GM21390 (cell line): ENCODE data around the gene GTF2H1.
"Not testable (repeated sequence)": the region's sequence is repeated elsewhere in the genome, so short reads cannot be mapped to it uniquely, and the experiment has no call there.

ENCODE experiments used
- ATAC-seq: cut with Tn5 transposase; IDR thresholded peaks from one replicate; pipeline ENCODE4 v1.9.1; 2021; ENCODE audit not compliant: unreplicated experiment

Gene GTF2H1

DNA sequence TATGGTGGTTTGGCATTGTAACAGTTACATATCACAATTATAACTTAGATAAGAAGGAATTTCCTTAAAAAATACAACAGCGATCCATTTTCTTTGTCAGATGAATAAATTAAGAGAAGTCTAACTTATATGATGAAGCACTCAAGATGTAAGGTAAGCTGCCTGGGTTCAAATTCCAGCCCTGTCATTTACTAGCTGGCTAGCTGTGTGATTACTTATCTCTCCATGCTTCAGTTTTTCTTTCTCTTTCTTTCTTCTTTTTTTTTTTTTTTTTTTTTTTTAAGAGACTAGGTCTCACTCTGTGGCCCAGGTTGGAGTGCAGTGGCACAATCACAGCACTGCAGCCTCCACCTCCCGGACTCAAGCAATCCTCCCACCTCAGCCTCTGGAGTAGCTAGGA is 49.8 kb downstream of the GTF2H1 start:
- ATAC-seq: no peak

DNA sequence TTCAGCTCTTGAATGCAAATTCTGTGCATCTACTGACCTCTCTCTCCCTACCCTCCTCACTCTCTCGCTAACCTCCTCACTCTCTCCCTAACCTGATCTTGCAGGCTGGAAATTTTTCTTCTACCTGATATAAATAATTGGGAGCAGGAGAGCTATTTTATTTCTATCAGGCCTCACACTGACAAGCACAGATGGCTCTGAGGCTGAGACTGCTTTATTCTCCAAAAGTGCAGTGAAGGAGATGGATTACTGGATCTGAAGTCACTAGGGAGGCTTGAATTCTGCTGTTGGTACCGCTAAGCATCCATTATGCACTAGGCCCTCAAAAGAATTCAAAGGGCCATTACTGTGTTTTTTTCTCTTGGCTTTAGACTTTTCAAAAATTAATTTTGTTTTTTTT is 52.6 kb downstream of the GTF2H1 start:
- ATAC-seq: no peak

DNA sequence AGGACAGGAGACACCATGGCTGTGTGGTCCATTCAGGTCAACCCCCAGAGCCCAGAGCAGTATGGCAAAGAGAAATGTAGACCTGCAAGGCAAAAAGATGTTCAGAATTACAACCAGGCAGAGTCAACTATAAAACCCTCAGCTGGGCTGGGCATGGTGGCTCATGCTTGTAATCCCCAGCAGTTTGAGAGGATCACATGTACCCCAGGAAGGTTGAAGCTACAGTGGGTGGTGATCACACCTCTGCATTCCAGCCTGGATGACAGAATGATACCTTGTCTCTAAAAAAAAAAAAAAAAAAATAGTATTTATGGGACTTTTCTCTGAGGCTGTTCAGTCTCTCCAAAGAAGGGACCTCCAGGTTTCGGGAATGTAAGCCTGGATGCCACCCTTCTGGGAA is 53.6 kb downstream of the GTF2H1 start:
- no peak for ATAC-seq

DNA sequence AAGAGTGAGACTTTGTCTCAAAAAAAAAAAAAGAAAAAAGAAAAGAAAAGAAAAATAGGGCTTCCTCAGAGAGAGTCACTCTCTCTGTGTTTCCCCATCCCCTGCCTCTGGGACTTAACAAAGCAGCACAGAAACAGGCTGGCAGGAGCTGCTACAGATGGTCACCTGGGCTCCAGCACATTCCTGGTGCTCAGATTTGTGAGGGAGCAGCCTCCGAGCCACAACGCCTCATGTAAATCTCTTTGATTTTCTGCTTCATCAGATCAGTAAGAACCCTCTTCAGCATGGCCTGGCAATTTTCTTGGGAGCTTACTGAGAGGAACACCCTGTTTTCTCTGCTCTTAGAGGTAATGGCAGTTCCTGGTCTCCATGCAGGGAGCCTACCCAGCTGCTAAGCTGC is 56.8 kb downstream of the GTF2H1 start:
- ATAC-seq: no peak

DNA sequence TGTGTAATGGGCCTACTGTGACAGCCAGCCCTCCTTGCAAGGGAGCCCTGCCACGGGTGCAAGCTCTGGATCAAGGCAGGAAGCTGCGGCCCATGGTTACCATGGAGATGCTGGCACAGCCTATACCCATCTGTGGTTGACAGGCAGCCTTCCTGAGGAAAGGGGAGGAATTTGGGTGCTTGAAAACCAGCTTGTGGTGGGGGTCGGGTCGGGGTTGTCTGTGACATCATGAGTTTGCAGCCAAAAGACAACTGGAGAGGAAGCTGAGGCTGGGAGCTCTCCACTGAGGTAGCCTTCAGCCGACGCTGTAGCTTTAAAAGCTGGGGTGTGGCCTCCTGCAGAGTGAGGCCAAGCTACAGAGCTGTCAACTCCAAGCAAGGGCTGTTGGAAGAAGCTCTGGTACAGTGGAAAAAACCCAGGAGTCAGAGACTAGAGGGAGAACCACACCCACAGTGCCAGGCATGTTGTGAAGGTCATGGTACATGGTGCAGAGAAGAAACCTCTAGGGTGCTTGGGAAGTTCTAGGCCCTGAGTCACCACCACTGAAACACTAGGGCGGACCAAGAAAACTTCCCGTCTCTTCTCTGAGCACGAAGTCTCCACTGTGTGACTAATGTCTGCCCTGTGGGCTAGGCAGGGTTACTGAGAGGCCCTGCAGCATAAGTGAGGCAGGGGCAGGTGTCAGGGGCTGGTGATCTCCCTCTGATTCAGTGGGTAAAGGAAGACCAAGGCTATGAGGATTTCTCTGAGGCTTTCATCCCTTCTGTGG is 61.2 kb downstream of the GTF2H1 start:
- ATAC-seq: peak; percentile 85

DNA sequence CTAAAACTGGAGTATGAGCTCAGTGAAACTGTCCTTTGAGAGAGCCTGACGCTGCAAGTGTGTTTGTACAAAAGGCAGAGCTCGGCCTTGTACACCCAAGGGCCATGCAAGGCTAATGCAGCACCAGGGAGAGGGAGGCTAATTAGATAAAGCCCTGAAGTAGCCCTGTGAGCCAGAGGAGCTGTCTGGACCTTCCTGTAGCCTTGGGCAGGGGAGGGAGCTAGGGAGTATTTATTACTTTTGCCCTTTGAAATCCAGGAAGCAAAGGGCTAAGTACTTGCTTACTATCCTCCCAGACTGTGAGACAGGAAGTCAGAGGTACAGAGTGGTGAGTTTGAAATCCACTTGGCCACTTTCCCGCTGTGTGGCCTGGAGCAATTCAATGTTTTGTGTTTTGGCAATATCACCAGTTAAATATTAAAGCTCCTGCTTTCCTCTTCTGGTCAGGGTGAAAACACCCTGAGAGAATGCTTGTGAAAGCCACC is 61.8 kb downstream of the GTF2H1 start:
- peak; percentile 68 for ATAC-seq

DNA sequence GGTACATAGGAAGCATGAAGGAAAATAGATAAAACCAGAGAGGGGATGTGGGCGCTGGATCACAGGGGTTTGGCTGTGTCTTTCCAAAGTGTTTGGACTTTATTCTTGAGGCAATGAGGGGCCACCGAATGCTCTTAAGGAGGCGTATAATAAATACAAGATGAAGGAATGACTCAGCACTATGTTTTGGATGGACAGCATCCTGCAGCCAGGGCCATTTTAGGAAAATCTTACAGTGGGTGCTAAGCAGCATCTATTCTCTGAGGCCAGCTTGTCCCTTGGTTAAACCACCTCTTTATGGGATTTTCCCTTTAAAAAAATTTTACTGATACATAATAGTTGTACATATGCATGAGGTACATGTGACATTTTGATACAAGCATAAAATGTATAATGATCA is 67.7 kb downstream of the GTF2H1 start:
- no peak for ATAC-seq

DNA sequence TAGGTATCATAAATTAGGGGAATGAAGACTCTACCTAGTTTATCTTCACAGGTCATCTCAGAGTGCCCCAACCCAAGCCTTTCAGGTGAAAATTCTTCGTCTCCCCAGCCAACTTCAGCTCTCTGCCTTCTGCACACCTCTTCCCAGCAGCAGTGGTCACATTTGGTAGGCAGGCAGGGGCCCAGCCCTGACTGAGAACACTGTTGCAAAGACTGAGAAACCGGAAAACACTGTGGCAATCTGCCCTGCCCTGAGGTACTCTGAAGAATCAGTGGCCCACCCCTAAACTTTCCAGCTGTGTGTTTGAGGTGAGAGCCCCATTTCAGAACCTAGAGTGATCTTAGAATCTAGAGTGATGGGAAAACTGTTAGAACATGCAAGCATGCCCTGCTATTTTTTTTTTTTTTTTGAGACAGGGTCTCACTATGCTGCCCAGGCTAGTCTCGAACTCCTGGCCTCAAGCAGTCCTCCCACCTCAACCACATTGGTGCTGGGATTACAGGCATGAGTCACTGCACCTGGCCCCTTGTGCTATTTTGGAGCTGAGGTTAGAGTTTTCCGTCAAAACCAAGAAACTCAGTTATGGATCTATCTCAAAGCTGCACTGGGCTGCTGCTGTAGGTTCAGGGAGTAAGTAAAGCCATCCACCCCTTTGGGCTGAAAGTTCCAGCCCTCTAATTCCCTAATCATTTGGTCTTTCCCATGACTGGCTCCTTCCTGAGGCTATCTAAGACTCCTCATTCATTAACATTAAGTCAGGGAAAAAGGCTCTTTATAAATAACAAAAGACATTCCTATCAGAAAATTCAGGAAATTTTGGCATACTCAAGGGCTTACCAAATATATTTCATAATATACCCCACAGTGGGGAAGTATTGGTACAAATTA is 70.3 kb downstream of the GTF2H1 start:
- ATAC-seq: no peak

DNA sequence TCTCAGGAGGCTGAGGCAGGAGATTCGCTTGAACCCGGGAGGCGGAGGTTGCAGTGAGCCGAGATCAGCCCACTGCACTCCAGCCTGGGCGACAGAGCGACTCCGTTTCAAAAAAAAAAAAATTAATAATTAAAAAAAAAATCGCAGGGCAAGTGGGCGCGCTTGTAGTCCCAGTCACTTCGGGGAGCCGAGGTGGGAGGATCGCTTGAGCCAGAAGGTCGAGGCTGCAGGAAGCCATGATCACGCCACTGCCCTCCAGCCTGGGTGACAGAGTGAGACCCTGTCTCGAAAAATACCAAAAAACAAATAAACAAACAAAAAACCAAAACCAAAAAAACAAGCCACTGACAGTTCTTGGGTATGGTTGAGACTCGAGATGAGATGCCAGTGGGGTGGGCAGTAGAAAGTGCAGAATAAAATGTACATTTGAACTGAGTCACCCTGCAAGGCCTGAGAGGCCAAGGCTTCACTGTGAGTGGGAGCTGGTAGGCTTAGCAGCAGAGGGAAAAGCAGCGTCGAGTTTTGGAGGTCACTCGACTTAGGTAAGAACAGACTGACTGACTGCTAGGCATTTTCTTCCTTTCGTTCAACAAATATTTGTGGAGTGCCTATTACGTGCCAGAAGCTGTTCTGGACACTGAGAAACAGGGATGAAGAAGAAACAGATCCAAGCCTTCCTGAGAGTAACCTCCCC is 71.4 kb downstream of the GTF2H1 start:
- ATAC-seq: no peak

DNA sequence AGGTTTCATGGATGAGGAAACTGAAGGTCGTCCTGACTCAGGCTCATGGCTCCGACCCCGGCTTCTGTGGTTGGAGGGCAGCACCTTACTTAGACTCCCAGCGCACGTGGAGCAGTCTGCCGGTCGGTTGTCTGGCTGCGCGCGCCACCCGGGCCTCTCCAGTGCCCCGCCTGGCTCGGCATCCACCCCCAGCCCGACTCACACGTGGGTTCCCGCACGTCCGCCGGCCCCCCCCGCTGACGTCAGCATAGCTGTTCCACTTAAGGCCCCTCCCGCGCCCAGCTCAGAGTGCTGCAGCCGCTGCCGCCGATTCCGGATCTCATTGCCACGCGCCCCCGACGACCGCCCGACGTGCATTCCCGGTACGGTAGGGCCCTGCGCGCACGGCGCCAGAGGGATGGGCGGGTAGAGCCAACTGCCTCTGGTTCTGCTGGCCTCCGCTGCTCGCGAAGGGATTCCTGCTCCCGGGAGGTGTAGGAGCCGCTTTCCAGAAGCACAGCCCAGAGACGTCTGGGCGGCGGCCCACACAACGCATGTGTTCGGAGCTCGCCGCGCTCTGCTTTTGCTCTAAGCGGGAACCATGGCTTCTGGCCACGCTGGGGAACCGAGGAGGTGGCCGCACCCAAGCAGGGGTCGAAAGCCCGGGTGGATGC is 72.0 kb downstream of the GTF2H1 start, which contains the start of gene LDHA:
Gene LDHA (plus strand): TSS at position 289 of the 653 bp plus-strand sequence. CDS start 2,280 bp downstream, outside the sequence.
- peak; percentile 66 for ATAC-seq

DNA sequence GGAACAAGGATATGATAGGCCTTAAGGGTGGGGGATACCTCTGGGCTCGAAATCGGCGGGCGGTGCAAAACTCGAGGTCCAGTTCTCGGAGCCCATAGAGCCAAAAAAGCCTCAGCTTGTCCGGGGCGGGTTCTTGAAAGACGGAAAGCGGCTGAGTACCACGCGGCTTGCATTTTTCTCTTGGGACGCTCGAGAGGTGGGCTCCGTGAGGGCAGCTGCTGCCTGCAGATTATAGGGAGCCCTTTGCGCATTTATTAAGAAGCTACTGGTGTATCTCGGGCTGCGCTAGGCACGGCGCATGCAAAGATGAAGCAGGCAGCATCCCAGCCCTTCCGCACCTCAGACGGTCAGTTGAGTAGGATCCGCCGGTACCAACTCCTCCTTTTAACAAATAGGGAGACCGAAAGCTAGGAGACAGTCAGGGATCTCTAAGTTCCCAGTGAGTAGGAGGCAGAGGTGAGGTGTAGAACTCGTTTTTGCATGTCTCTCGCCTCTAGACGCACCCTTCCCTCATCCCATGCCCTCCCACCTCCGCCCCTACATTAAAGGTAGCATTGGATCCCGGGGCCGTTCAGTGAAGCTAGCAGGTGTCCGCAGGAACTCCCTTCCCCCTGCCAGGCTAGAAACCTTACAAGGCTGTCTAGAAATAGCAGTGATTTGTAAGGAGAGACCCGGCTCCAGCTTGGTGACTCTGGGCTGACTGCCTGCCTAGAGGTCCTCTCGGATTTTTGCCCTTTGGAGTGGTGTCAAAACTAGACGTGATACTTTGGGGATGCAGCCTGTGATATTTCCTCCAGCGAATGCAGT is 72.8 kb downstream of the GTF2H1 start:
- ATAC-seq: no peak

DNA sequence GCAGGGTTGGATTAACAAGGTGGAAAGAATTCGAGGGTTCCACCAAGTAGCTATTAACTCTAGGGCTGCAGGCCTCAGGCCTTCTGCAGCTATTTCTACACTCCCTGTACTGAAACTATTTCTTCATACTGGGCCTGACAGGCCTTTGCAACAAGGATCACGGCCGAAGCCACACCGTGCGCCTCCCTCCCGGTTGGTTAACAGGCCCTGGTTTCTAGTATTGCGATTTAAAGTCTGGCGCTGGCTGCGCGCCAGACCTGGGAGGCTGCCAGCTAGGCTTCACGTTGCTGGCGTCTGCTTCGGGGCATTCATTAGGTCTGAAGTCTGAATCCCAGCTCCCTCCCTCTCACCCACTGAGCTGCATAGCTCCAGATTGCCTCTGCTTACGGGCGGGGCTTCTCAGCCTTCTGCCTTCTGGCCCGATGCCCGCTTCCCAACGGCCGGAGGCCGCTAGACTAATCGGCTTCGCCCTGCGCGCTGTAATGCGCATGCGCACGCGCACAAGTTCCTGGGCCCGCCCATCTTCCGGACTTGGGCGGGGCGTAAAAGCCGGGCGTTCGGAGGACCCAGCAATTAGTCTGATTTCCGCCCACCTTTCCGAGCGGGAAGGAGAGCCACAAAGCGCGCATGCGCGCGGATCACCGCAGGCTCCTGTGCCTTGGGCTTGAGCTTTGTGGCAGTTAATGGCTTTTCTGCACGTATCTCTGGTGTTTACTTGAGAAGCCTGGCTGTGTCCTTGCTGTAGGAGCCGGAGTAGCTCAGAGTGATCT is 73.6 kb downstream of the GTF2H1 start:
- ATAC-seq: peak; percentile 67

DNA sequence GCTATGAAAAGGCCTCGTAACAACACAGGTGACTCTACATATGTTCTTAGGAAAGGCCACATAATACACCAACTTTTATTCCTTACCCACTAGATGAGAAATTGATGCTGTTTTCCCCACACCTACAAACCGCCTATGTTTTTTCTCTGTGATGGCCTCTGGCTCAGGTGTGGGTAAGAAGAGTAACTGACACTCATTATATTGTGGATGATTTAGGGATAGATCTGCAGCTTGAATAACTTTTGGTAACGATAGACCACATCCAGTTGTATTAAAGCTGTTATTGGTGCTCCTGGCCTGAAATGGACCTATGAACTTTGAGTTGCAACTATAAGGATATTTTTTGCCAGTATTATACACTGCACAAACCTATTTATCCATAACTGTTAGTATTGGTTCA is 75.6 kb downstream of the GTF2H1 start:
- no peak for ATAC-seq

DNA sequence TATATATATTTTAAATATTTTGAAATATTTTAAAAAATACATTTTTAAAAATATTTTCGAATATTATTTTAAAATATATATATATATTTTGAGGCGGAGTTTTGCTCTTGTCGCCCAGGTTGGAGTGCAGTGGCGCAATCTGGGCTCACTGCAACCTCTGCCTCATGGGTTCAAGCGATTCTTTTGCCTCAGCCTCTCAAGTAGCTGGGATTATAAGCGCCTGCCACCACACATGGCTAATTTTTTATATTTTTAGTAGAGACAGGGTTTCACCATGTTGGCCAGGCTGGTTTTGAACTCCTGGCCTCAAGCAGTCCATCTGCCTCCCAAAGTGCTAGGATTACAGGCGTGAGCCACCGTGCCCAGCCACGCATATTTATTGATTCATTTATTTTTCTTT is 78.7 kb downstream of the GTF2H1 start:
- ATAC-seq: not testable (repeated sequence)

DNA sequence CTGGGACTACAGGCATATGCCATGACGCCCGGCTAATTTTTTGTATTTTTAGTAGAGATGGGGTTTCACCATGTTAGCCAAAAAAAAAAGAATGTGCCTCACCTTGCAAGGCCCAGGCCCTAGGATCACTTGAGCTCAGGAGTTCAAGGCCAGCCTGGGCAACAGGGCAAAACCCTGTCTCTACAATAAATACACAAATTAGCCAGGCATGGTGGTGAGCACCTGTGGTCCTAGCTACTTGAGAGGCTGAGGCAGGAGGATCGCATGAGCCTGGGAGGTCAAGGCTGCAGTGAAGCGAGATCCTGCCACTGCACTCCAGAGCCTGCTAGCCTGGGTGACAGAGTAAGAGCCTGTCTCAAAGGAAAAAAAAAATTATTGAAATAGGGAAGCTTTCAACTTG is 81.7 kb downstream of the GTF2H1 start:
- ATAC-seq: no peak

DNA sequence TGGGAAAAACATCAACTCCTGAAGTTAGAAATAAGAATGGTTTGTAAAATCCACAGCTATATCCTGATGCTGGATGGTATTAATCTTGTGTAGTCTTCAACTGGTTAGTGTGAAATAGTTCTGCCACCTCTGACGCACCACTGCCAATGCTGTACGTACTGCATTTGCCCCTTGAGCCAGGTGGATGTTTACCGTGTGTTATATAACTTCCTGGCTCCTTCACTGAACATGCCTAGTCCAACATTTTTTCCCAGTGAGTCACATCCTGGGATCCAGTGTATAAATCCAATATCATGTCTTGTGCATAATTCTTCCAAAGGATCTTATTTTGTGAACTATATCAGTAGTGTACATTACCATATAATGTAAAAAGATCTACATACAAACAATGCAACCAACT is 85.0 kb downstream of the GTF2H1 start:
- ATAC-seq: not testable (repeated sequence)

DNA sequence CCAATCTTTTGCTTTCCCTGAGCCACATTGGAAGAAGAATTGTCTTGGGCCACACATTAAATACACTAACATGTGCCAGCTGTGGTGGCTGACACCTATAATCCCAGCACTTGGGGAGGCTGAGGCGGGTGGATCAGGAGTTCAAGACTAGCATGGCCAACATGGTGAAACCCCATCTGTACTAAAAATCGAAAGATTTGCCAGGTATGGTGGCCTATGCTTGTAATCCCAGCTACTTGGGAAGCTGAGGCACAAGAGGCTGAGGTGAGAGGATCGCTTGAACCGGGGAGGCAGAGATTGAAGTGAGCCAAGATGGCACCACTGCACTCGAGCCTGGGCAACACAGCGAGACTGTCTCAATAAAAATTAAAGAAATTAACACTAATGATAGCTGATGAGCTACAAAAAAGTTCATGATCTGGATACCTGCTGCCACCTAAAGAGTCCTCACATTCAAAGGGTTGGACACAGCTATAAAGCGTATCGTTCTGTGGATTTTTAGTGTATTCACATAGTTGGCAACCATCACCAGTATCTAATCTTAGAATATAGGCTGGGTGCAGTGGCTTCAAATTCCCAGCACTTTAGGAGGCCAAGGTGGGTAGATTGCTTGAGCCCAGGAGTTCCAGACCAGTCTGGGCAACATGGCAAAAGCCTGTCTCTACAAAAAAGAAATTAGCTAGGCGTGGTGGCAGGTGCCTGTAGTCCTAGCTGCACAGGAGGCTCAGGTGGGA is 86.4 kb downstream of the GTF2H1 start:
- no peak for ATAC-seq

DNA sequence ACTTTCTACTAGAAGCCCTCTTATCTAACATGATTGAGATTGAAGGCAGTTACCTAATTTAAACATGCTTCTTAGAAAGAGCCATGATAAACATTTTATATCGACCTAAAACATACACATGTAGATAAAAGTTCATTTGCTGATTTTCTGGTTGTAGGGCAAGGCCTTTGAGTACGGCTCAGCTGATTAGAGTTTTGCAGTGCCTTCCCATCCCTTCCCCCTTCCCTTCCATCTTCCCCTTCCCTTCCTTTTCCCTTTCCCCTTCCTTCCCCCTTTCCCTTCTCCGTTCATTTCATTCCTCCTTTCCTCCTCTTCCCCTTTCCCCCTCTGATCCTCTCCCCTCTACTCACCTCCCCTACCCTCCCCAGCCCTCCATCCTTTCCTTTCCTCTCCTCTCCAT is 94.1 kb downstream of the GTF2H1 start:
- ATAC-seq: no peak
